Activated CD4-positive, alpha-beta T cell treated with anti-CD3 and anti-CD28 coated beads, Interleukin-2, amount 50 U/mL, for 4 hours (primary cell): ENCODE results near the gene TICRR.
"Not testable (repeated sequence)": the region's sequence is repeated elsewhere in the genome, so short reads cannot be mapped to it uniquely, and the experiment has no call there.

Source experiments
- DNase-seq, 2 experiments: peaks; one replicate each; pipeline ENCODE4 v3.0.0-alpha.2; 2020

Gene TICRR, protein sequence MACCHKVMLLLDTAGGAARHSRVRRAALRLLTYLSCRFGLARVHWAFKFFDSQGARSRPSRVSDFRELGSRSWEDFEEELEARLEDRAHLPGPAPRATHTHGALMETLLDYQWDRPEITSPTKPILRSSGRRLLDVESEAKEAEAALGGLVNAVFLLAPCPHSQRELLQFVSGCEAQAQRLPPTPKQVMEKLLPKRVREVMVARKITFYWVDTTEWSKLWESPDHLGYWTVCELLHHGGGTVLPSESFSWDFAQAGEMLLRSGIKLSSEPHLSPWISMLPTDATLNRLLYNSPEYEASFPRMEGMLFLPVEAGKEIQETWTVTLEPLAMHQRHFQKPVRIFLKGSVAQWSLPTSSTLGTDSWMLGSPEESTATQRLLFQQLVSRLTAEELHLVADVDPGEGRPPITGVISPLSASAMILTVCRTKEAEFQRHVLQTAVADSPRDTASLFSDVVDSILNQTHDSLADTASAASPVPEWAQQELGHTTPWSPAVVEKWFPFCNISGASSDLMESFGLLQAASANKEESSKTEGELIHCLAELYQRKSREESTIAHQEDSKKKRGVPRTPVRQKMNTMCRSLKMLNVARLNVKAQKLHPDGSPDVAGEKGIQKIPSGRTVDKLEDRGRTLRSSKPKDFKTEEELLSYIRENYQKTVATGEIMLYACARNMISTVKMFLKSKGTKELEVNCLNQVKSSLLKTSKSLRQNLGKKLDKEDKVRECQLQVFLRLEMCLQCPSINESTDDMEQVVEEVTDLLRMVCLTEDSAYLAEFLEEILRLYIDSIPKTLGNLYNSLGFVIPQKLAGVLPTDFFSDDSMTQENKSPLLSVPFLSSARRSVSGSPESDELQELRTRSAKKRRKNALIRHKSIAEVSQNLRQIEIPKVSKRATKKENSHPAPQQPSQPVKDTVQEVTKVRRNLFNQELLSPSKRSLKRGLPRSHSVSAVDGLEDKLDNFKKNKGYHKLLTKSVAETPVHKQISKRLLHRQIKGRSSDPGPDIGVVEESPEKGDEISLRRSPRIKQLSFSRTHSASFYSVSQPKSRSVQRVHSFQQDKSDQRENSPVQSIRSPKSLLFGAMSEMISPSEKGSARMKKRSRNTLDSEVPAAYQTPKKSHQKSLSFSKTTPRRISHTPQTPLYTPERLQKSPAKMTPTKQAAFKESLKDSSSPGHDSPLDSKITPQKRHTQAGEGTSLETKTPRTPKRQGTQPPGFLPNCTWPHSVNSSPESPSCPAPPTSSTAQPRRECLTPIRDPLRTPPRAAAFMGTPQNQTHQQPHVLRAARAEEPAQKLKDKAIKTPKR (N-terminal part only)

DNA sequence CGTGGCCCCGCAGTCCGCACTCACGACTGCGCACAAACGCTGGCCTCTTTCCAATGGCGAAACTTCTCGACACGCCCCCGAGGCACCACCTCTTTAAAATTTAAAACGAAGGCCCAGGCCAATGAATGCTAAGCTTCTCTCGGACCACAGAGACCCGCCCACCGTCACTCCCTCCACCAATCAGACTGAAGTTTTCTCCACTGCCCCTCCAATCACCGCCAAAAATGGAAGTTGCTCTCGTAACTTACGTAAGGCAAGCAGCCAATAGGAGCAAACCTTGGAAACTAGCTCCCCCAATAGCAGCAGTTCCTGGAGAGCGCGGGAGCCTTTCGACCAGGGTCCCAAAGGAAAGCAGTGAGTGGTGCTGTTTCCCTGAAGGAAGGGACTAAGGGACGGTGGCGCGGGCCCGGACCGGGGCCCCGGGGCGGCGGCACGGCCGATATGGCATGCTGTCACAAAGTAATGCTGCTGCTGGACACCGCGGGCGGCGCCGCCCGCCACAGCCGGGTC lies at the start of gene TICRR:
Gene TICRR, plus strand, starts transcription at position 324 of the 510 bp plus-strand sequence. Its CDS starts 118 bp downstream, at position 442.
- peak; percentile 93 for DNase-seq

DNA sequence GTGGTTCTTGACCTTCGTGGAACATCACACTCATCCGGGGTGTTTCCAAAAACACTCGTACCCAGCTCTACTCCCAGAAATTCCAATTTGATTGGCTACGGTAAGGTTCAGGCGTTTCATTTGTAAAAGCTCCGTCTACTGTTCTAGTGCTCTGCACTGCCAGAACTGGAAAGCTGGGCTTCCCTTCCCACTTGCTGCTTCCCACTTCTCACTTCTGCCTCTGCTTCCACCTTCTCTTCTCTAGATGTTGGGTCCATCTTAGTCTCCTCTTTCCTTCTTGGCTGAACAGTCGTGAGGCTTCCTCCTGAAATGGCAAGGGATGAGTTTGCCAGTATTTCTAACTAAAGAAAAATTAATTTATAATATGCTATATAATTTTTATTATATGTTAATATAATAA lies 49.1 kb upstream of the TICRR start:
- no peak for DNase-seq

DNA sequence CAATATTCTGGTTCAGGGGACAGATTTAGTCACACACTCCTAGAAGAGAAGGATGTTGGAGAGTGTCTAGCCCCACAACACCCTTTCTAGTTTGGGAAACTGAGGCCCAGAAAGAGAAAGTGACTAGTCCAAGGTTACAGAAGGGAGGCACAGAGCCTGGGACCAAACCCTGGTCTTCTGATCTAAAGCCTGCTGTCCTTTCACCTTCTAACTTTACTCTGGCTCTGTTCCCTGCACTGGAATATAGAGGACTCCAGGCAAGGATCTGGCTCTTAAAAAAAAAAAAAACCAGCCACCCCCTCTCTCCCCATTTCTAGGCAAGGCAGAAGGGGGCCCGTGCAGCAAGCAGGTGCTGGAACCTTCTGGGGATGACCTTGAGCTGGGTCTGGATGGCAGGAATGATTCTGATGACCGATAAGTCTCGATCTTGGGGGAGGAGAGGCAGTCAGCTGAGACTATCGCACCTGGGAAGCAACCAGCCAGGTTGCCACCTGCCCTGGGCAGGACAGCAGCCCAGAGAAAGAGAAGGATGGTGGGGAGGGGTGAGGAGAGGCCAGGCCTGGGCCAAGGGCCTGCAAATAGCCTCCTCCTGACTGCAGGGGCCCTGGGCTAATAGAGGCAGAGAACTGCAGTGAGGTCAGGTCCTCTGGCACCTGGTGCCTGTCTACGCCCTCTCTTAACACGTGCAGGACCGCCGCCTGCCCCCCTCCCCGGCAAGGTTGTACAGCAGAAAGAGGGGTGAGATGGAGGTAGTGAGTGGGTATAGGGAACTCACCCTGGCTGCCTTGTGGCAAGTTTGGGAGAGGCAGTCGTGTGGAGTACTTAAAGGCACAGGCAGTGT lies 48.4 kb upstream of the TICRR start:
- DNase-seq: no peak

DNA sequence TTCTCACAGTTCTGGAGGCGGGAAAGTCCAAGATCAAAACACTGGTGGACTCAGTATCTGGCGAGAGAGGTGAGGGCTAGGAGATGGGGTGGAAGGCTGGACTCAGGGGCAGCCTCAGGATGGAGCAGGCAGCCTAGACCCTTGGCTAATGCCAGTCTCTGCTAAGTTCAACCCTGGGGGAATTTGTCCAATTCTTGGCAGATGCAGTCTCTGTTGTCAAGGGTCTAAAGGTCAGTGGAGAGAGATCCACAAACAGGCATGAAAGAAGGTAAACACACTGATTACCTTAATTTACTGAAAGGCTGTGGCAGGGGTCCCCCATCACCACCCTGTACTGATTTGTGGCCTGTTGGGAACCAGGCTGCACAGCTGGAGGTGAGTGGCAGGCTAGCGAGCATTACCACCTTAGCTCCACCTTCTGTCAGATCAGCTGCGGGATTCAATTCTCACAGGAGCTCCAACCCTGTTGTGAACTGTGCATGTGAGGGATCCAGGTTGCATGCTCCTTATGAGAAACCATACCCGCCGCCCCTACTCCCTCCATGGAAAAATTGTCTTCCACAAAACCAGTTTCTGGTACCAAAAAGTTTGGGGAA lies 46.4 kb upstream of the TICRR start:
- DNase-seq: no peak

DNA sequence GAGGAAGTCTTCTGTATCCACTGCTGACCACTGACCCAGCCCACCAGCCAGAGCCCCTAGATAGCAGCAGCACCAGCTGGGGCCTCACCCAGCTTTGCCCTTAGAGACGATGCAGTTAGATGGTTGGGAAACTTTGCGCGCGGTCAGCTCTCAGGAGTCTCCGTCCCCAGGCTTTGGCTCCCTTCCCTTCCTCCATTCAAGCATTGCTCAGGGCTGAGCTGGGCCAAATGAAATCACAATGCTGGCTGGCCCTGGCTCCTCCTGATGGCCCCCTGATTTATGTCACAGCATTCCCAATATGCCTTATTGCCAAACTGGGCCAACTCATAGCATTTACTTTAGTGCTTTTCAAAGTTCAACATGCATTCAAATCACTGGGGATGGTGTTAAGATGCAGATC lies 44.3 kb upstream of the TICRR start:
- DNase-seq: no peak

DNA sequence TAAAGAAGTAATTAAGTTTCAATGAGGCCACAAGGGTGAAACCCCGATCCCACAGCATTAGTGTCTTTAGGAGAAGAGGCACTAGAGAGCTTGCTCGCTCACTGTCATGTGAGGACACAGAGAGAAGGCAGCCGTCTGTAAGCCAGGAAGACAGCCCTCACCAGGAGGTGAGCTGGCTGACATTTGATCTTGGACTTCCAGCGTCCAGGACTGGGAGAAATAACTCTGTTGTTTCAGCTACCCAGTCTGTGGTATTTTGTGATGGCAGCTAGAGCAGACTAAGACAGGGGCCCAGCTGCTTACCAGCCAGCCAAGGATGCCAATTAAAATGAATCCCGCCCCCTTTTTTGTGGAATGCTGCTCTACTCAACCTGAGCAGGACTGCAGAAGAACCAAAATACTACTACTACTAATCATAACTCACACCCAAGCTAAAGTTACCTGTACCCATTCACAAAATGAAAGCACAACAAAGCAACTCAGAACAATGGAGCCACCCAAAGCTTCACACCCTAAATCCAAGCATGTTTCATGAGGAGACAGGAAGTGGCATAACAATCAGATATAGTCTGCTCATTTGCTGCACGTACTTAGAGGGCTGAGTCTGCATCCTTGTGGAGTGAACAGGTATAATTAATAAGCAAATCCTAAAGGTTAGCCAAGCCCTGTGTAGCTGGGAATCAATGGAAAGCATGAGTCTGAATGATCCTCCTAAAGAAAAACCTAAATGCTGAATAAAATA lies 43.3 kb upstream of the TICRR start:
- no peak for DNase-seq

DNA sequence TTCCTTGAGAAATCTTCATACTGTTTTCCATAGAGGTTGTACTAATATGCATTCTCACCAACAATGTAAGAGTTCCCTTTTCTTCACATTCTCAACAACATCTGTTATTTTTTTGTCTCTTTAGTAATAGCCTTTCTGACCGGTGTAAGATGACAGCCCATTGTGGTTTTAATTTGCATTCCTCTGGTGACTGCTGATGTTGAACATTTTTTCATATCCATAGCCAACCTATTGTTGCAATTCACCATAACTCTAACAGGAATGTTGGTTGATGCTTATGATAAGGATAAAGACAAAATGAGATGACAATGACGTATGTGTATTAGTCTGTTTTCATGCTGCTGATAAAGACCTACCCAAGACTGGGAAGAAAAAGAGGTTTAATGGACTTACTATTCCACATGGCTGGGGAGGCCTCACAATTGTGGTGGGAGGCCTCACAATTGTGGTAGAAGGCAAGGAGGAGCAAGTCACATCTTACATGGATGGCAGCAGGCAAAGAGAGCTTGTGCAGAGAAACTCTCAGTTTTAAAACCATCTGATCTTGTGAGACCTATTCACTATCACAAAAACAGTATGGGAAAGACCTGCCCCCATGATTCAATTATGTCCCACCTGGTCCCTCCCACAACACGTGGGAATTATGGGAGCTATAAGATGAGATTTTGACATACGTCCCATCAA lies 41.3 kb upstream of the TICRR start:
- DNase-seq: no peak

DNA sequence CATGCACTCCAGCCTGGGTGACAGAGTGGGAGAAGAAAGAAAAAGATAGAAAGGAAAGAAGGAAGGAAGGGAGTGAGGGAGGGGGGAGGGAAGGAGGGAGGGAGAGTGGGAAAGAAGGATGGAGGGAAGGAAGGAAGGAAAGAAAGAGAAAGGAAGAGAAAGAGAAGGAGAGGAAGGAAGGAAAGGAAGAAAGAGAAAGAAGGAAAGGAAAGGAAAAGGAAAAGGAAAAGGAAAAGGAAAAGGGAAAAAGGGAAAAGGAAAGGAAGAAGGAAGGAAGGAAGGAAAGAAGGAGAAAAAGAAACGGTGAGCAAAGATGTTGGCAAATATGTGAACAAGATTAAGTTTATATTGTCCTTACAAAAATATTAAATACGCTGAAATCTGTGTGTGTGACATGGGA lies 36.2 kb upstream of the TICRR start:
- no peak for DNase-seq

DNA sequence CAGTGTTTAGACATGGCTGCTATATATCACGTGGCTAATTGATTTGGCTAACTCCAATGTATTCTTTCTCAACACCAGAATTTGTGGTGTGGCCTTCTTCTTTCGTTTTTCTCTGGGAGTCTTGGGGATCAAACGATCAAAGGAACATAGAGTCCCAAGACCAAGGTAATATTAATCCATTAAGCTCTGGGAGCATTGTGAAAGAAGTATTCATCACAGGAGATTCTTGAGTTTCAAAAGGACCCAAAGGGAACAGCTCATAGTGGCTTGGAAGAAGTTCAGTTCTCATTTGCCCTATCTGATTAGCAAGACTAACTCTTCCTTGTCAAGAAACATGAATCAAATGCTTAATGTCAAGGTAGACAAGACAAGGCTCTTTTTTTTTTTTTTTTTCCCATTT lies 32.9 kb upstream of the TICRR start:
- DNase-seq: no peak

DNA sequence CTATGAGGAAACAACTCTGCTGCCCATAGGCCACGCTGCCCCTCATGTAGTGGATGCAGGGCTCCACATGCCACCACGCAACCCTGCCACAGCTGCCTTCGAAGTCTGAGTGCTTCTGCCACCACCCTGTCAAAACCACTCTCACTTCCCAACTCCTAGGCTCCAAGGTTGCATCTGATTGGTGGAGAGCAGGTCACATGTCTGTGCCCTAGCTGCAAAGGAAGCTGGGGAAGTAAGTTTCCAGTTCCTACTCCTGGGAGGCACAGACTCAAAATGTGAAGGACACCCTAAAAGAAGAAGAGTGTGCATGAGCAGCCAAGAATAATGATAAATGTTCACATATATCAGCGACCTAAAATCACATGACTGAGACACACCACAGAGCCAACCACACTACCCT lies 31.9 kb upstream of the TICRR start:
- no peak for DNase-seq

DNA sequence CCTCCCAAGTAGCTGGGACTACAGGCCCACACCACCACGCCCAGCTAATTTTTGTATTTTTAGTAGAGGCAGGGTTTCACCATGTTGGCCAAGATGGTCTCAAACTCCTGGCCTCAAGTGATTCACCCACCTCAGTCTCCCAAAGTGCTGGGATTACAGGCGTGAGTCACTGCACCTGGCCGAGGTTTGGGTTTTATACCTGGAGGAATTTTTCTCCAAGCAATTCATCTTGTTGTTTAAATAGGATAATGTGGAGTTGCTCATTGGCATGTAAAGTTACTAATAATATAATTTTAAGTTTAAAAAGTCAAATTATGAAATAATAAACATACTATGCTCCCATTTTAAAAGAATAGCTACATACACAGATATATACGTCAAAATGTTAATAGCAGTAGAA lies 26.1 kb upstream of the TICRR start:
- DNase-seq: not testable (repeated sequence)

DNA sequence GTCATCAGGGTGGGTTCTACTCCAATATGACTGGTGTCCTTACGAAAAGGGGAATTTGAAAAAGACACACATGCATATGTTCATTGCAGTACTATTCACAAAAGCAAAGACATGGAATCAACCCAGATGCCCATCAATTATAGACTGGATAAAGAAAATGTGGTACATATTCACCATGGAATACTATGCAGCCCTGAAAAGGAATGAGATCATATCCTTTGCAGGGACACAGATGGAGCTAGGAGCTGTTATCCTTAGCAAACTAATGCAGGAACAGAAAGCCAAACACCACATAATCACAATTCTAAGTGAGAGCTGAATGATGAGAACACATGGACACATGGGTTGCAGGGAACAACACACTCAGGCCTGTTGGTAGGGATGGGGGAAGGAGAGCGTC lies 24.8 kb upstream of the TICRR start:
- DNase-seq: no peak

DNA sequence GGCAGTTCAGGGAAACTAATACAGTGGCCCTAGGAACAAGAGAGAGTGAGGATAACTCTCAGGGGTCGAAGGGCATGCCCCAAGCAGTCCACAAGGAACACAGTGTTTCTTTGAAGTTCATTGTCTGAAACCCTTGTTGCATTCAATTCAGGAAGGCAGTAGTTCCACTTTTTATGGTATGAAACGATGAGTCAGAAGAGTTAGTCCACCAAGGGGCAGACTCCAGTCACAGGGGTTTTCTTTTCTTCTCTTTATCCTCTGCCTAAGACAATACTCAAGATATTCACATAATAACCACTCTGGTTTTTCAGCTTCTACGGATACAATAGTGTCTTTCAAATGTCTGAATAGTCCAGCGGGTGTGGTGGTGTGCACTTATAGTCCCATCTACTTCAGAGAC lies 23.7 kb upstream of the TICRR start:
- no peak for DNase-seq

DNA sequence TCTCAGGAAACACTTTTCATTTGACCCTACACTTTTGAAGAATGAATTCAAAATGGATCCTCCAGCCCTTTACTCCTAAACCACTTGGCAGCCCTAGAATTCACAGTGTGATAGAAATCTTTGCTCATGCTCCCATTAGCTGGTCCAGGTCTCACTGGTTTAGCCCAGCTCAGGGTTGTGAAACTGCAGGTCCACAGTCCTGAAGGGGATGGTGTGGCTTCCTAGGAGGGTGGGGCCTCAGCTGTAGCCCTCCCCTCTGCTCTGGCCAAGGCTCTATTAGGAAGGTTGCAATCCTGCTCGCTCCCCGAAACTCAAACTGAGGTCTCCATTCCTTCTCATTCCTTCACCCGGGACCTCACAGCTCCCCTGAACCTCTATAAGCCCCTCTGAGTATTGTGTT lies 21.6 kb upstream of the TICRR start:
- DNase-seq: no peak

DNA sequence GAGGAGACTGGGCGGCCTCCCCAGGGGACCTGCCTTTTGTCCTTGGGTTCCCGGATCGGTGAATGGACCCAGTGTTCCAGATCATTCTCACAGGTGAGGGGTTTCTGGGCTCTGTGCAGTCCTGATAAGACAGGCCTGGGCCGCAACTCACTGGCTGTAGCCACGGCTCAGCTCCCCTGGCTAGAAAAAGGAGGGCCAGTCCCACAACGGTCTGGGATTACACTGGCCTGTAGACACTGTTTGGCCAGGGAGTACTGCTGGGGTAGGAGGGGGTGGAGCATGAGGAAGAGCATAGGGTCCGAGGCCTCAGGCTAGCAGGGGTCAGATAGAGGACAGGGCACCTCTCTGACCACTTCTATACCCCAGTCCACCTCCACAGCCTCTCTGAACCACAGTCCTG lies 21.0 kb upstream of the TICRR start:
- DNase-seq: no peak

DNA sequence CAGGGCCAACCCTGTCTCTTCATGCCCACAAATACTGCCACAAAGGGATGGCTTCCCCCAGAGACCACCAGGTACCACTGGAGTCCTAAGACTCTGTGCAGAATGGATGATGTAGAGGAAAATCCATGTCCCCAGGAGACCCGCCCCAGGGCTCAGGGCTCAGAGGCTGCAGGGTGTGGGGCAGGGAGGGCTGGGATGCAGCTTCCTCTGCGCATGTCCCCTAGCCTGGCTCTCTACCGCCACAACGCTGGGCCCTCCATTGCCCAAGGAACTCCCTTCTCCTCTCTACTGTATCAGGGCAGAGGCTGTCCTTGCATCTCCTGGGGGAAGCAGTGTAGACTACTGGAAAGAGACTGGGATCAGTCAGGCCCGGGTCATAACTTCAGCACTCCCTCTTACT lies 19.5 kb upstream of the TICRR start:
- no peak for DNase-seq

DNA sequence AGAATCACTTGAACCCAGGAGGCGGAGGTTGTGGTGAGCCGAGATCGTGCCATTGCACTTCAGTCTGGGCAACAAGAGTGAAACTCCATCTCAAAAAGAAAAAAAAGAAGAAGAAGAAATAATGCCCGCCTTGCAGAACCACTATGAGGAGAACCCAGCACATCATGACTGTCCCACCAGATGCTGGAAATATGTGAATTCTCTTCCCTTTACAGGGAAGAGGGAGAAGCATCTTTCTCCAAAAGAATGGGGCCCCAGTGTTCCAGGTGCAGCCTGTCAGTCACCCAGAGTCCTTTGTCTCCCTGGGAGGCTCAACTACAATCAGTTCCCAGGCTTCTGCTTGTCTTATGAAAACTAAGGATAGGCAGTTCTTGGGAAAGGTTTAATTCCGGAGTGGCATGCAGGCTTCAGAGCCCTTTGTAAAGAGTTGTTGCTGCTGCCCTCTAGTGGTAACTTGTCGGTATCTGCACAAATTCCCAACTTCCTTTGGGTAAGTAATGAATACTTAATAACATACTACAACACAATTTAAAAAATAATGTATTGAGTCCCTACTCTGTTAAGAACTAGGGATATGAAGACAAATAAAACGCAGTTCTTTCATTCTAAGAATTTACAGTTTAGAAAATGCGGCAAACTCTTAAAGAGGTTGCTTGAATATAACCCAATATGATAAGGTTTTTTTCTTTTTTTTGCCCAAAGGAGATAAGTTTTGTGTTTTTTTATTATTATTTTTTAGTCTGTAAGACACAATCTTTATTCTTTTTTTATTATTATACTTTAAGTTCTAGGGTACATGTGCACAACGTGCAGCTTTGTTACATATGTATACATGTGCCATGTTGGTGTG lies 18.6 kb upstream of the TICRR start:
- DNase-seq: peak; percentile 26 to 31

DNA sequence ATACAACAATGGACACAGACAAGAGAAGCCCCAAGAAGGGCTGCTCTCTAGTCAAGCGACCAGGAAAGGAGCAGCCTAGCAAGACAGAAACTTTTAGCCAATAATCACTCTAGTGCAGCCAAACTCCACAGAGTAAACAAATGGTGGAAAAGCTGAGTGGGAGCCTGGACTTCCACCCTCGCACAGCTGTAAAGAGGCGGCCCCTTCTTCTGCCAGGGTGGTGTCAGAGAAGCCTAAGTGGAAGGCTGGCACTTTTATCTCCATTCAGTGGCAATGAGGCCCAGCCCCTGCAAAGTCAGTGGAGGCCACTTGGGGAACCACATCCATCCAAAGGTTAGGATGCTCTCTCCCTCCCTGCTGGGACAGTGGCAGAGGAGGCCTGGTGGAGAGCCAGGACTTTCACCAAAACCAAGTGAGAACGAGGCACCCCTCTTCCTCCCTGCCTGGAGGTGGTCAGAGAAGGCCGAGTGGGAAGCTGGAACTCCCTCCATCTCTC lies 15.5 kb upstream of the TICRR start:
- no peak for DNase-seq

DNA sequence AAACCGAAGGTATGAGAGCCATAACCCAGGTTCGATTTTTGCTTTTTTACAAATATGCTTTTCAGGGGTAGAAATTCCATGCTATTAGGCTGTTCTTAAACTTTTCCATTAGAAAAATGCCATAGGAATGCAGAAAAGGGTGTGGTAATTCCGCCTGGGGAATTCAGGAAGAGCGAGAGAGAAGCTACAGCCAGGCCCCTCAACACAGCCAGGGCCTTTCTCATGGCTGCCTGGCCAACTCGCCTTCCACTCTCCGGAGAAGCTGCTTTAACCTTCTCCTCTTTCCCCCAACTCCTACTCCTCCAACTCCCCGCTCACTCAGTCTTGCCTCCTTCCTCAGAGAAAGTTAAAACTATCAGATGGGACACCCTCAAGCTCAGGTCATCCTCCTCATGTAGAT lies 9.1 kb upstream of the TICRR start:
- no peak for DNase-seq
